GM12878 (cell line): ENCODE measurements around the gene RADIL. TPM values are rescaled to one million over a fixed set of nuclear protein-coding genes. Genes with fewer than 3 reads are reported as not detected.

Experiments used
- ATAC-seq: fragments of 200-7000 bp; cut with Tn5 transposase; 3 replicates; pipeline ENCODE4 v1.9.1; 2020; ENCODE audit warnings: mild to moderate bottlenecking, moderate library complexity
- BruUV-seq: library from RNA; stranded (reverse); fragments of 400-500 nt; replicated peaks from 2 replicates; lab custom pipeline; 2021; lab: Mats Ljungman, UMichigan
- CTCF ChIA-PET: fragments of 300-600 bp; sonication (Branson Sonifier 250); formaldehyde crosslinking; extraction: SDS; loops from one replicate; lab custom pipeline; 2021; ENCODE audit warnings: inconsistent platforms; lab: Yijun Ruan, JAX
- POLR2A ChIA-PET: fragments of 350-600 bp; formaldehyde crosslinking; extraction: SDS; loops from one replicate; lab custom pipeline; 2021; ENCODE audit warnings: inconsistent platforms; lab: Charles Lee
- RAD21 ChIA-PET: fragments of 300-600 bp; sonication (Branson Sonifier 250); formaldehyde crosslinking; loops from one replicate; lab custom pipeline; 2023; ENCODE audit warnings: antibody characterized with exemption; ENCODE audit not compliant: unreplicated experiment; lab: Charles Lee
- SMC1A ChIA-PET: fragments of 300-600 bp; sonication (Branson Sonifier 250); formaldehyde crosslinking; loops from one replicate; lab custom pipeline; 2023; ENCODE audit not compliant: unreplicated experiment, uncharacterized antibody; lab: Charles Lee
- DNase-seq: peaks from one replicate; pipeline ENCODE4 v3.0.0-alpha.2; 2011; ENCODE audit warnings: low read depth, low spot score
- FAIRE-seq: peaks from 3 replicates; lab custom pipeline; 2011; peaks lifted over from hg19 to GRCh38; lab: Jason Lieb, UNC
- H2AFZ ChIP-seq: 2 replicates; pipeline ENCODE4 v1.6.0; 2011; ENCODE audit warnings: low read depth, low read length, control low read depth; ENCODE audit not compliant: control insufficient read depth
- H3K27ac ChIP-seq: 2 replicates; pipeline ENCODE4 v1.5.1; 2011; ENCODE audit warnings: control low read depth; ENCODE audit not compliant: control insufficient read depth, insufficient read depth
- H3K27me3 ChIP-seq, 2 experiments: replicated peaks in 1 of 2; 2 replicates each; pipeline versions ENCODE4 v1.6.0 to v1.6.1; 2011; ENCODE audit warnings: low read length in 1 of 2; ENCODE audit not compliant: control insufficient read depth in 2 of 2, insufficient read depth in 2 of 2
- H3K36me3 ChIP-seq, 2 experiments: 2 replicates each; pipeline ENCODE4 v1.5.1; 2011; ENCODE audit warnings: low read length in 1 of 2; ENCODE audit not compliant: control insufficient read depth in 2 of 2, insufficient read depth in 2 of 2
- H3K4me1 ChIP-seq: 2 replicates; pipeline ENCODE4 v1.6.1; 2011; ENCODE audit warnings: mild to moderate bottlenecking, low read length, moderate library complexity, mixed read lengths; ENCODE audit not compliant: control insufficient read depth, insufficient read depth
- H3K4me2 ChIP-seq: 2 replicates; pipeline ENCODE4 v1.6.0; 2011; ENCODE audit warnings: control low read depth; ENCODE audit not compliant: control insufficient read depth, insufficient read depth
- H3K4me3 ChIP-seq: fragments of 200-600 bp; sonication (generic); 2 replicates; pipeline ENCODE4 v1.5.1; 2016
- H3K79me2 ChIP-seq: 2 replicates; pipeline ENCODE4 v1.6.0; 2011; ENCODE audit warnings: low read length; ENCODE audit not compliant: control insufficient read depth, insufficient read depth
- H3K9ac ChIP-seq: 2 replicates; pipeline ENCODE4 v1.8.0; 2011; ENCODE audit warnings: low read length, control low read depth, mixed read lengths; ENCODE audit not compliant: control insufficient read depth, insufficient read depth
- H3K9me3 ChIP-seq: replicated peaks from 3 replicates; pipeline ENCODE4 v1.5.1; 2011; ENCODE audit warnings: mild to moderate bottlenecking, low read length; ENCODE audit not compliant: control insufficient read depth, insufficient read depth
- H4K20me1 ChIP-seq: 2 replicates; pipeline ENCODE4 v1.6.0; 2011; ENCODE audit not compliant: control insufficient read depth, insufficient read depth
- CTCF ChIP-seq, 3 experiments: IDR thresholded peaks in 2 of 3; conservative IDR thresholded peaks in 1 of 3; 2 replicates each; pipeline ENCODE4 v1.5.1; 2011; ENCODE audit warnings: low read depth in 3 of 3, low read length in 3 of 3, mild to moderate bottlenecking in 3 of 3, control low read depth in 2 of 3, moderate library complexity in 2 of 3, inconsistent platforms in 1 of 3, mixed read lengths in 1 of 3; ENCODE audit not compliant: control insufficient read depth in 2 of 3, insufficient read depth in 1 of 3; ENCODE audit errors: extremely low read depth in 1 of 3
- ETV6 ChIP-seq, 2 experiments: fragments of 450-650 bp in 1 of 2; IDR thresholded peaks in 1 of 2; conservative IDR thresholded peaks in 1 of 2; 2 replicates each; pipeline ENCODE4 v1.6.1; 2014; ENCODE audit warnings: antibody characterized with exemption in 1 of 2, borderline replicate concordance in 1 of 2, low read depth in 1 of 2, mild to moderate bottlenecking in 1 of 2, moderate library complexity in 1 of 2
- KDM1A ChIP-seq: fragments of 200-600 bp; sonication (generic); IDR thresholded peaks from 2 replicates; pipeline ENCODE4 v1.6.1; 2016; ENCODE audit warnings: borderline replicate concordance
- POLR2AphosphoS5 ChIP-seq: IDR thresholded peaks from 2 replicates; pipeline ENCODE4 v1.6.1; 2011; ENCODE audit warnings: mild to moderate bottlenecking, low read length, inconsistent platforms
- SUPT20H ChIP-seq: IDR thresholded peaks from 2 replicates; pipeline ENCODE4 v1.6.1; 2011; ENCODE audit warnings: low read depth, mild to moderate bottlenecking, low read length, moderate library complexity, borderline replicate concordance; ENCODE audit not compliant: control insufficient read depth
- TCF12 ChIP-seq: IDR thresholded peaks from 2 replicates; pipeline ENCODE4 v1.6.1; 2011; ENCODE audit warnings: low read depth, mild to moderate bottlenecking, low read length
- ZNF274 ChIP-seq: IDR thresholded peaks from one replicate; pipeline ENCODE4 v1.8.0; 2011; ENCODE audit not compliant: insufficient read length, insufficient read depth
- ZNF622 ChIP-seq: fragments of 450-650 bp; IDR thresholded peaks from 2 replicates; pipeline ENCODE4 v1.6.1; 2017; ENCODE audit warnings: mild to moderate bottlenecking, inconsistent platforms
- WGBS: methylation state at CpG from one replicate; pipeline ENCODE4 v1.1.6; 2016; ENCODE audit warnings: low lambda C conversion rate; ENCODE audit not compliant: insufficient replicate concordance, insufficient coverage; ENCODE audit errors: missing lambda C conversion rate; 5-methylcytosine and 5-hydroxymethylcytosine counted together
- in situ Hi-C: fragments of 300-500 bp; cut with MboI; formaldehyde crosslinking; loops from 9 replicates; pipeline ENCODE4 v1.14.3; 2018; ENCODE audit warnings: mixed read lengths
- intact Hi-C: fragments of 100-400 bp; cut with micrococcal nuclease; formaldehyde crosslinking; loops from one replicate; pipeline ENCODE4 v1.14.2; 2022; ENCODE audit not compliant: unreplicated experiment
- polyA plus RNA-seq, 11 experiments: library from polyadenylated mRNA; depleted of rRNA in 4 of 11; unstranded in 6 of 11; stranded (reverse) in 5 of 11; fragments of >200 nt; fragmentation: Nextera tagmentation in 4 of 11; fragmentation: Illumina TruSeq in 1 of 11; extraction: Ambion mirVana in 4 of 11; extraction: Trizol in 1 of 11; gene quantifications; 1 replicate in 1 of 11; 2 replicates in 10 of 11; pipeline versions ENCODE4 v1.2.1 to v1.2.3, GENCODE V29; 2011 to 2016; ENCODE audit warnings: inconsistent platforms in 2 of 11, missing spikeins in 2 of 11, low read depth in 1 of 11
- total RNA-seq, 4 experiments: library from RNA; depleted of rRNA in 3 of 4; stranded (reverse); fragments of >200 nt in 3 of 4; fragmentation: Illumina TruSeq in 1 of 4; extraction: Trizol in 1 of 4; gene quantifications; 2 replicates each; pipeline versions ENCODE4 v1.2.1 to v1.2.3, GENCODE V29; 2013 to 2021
- TF ChIP-seq, protein P1 (sequence below): fragments of 450-650 bp; IDR thresholded peaks from 2 replicates; pipeline ENCODE4 v1.6.1; 2016; ENCODE audit warnings: mild to moderate bottlenecking

RADIL gene
- total and polyA plus RNA-seq, 10 of the 15 experiments (the other 5 are each of a cell fraction or from before 2014, with no cell fraction given), result 0.05 to 0.06 TPM; not detected in 8

- Histone ChIP-seq H3K36me3 (no peaks in the 10 kb centered on the region), H3K27ac (peak overlapping the region; percentile 96; the same call in 1 of the 2 replicates), H3K9ac (peak overlapping the region; percentile 98; the same call in 1 of the 2 replicates), H2AFZ (no peak overlapping the region), H4K20me1 (no peaks in the 10 kb centered on the region; the same call in 1 of the 2 replicates), H3K9me3 (no peaks in the 10 kb centered on the region), H3K79me2 (peaks cover 37% of the 10 kb centered on the region), H3K4me1 (peaks cover 10% of the 10 kb centered on the region), H3K4me3 (peak overlapping the region; percentile 96), H3K4me2 (peak overlapping the region; percentile 98), H3K27me3 (no peaks in the 10 kb centered on the region)
- POLR2A ChIA-PET, result no interaction called here
- CTCF ChIA-PET, result interaction anchor here (0.9 to 1.2 kb wide), 3 partner anchors 19 to 200 kb away, joined by 3 read pairs; no protein-coding TSS in a partner anchor
- BruUV-seq, result no TSS peak
- in situ Hi-C loops, result no loop called here
- intact Hi-C loops, result no loop called here
- TF ChIP-seq TCF12 (no peak), ZNF622 (no peak), ZNF274 (no peak), CTCF (IDR thresholded peaks at IDR 0.05 in 2 of 3, conservative IDR thresholded peaks at IDR 0.05 in 1 of 3; ENCODE audit: control insufficient read depth in 2 of 3, extremely low read depth in 1 of 3, insufficient read depth in 1 of 3, low read depth in 3 of 3, low read length in 3 of 3) (no peak), KDM1A (no peak), ETV6 (conservative IDR thresholded peaks at IDR 0.05 in 1 of 2, IDR thresholded peaks at IDR 0.05 in 1 of 2; ENCODE audit: borderline replicate concordance in 1 of 2, low read depth in 1 of 2) (no peak), POLR2AphosphoS5 (no peak), SUPT20H (no peak)
- TF ChIP-seq, protein P1, sequence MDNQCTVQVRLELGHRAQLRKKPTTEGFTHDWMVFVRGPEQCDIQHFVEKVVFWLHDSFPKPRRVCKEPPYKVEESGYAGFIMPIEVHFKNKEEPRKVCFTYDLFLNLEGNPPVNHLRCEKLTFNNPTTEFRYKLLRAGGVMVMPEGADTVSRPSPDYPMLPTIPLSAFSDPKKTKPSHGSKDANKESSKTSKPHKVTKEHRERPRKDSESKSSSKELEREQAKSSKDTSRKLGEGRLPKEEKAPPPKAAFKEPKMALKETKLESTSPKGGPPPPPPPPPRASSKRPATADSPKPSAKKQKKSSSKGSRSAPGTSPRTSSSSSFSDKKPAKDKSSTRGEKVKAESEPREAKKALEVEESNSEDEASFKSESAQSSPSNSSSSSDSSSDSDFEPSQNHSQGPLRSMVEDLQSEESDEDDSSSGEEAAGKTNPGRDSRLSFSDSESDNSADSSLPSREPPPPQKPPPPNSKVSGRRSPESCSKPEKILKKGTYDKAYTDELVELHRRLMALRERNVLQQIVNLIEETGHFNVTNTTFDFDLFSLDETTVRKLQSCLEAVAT, result peak; percentile 81
- SMC1A ChIA-PET, result no interaction called here
- RAD21 ChIA-PET, result no interaction called here
- no peak for ATAC-seq
- no peak for FAIRE-seq
- 97% methylated on average over 12 of the region's 12 CpGs for WGBS
- DNase-seq, result no peak
Observed at GRCh38 chr7:4774007-4774406, 109.5 kb downstream of the RADIL start.
